GM19193 (cell line): ENCODE results near the gene CCDC122.

Experiments used
- POLR2A ChIP-seq: IDR thresholded peaks from 4 replicates; pipeline ENCODE4 v1.6.1; 2011; ENCODE audit not compliant: insufficient read depth, insufficient read length; ENCODE audit errors: extremely low read depth

Gene CCDC122

GRCh38 chr13:43878892-43879754 is at the start of gene CCDC122:
TSS of gene CCDC122 (minus strand) at chr13:43879740. CDS start at chr13:43869376, 10,364 bp downstream.
- peak; percentile 81 for TF ChIP-seq POLR2A

- TF ChIP-seq POLR2A, result no peak
These were observed 45.2 kb upstream of the CCDC122 start for GRCh38 chr13:43924549-43925245.

GRCh38 chr13:43920965-43921674 is 41.6 kb upstream of the CCDC122 start:
- no peak for TF ChIP-seq POLR2A

GRCh38 chr13:43918636-43919035 is 39.1 kb upstream of the CCDC122 start:
- no peak for TF ChIP-seq POLR2A

- no peak for TF ChIP-seq POLR2A
These were observed 37.3 kb upstream of the CCDC122 start for GRCh38 chr13:43916828-43917227.

GRCh38 chr13:43915451-43915850 is 35.9 kb upstream of the CCDC122 start:
- no peak for TF ChIP-seq POLR2A

GRCh38 chr13:43911871-43912270 is 32.3 kb upstream of the CCDC122 start:
- TF ChIP-seq POLR2A, result no peak

- TF ChIP-seq POLR2A, result no peak
These were observed 31.7 kb upstream of the CCDC122 start for GRCh38 chr13:43911278-43911677.

GRCh38 chr13:43910856-43911255 is 31.3 kb upstream of the CCDC122 start:
- TF ChIP-seq POLR2A, result no peak

GRCh38 chr13:43908156-43909126 is 28.9 kb upstream of the CCDC122 start:
- no peak for TF ChIP-seq POLR2A

- no peak for TF ChIP-seq POLR2A
These were observed 26.0 kb upstream of the CCDC122 start for GRCh38 chr13:43905435-43906031.

- TF ChIP-seq POLR2A, result no peak
These were observed 16.4 kb upstream of the CCDC122 start for GRCh38 chr13:43895940-43896339.

GRCh38 chr13:43894438-43894837 is 14.9 kb upstream of the CCDC122 start:
- no peak for TF ChIP-seq POLR2A

- TF ChIP-seq POLR2A, result no peak
These were observed 4.7 kb upstream of the CCDC122 start for GRCh38 chr13:43884222-43884621.

- no peak for TF ChIP-seq POLR2A
These were observed 4.1 kb upstream of the CCDC122 start for GRCh38 chr13:43883631-43884030.

- no peak for TF ChIP-seq POLR2A
These were observed 2.0 kb upstream of the CCDC122 start for GRCh38 chr13:43881580-43881979.
